ENCODE measurements around the gene PLA2G12A. TPM values are rescaled to one million over a fixed set of nuclear protein-coding genes. Genes with fewer than 3 reads are reported as not detected.
A peak's percentile ranks its signal among the peaks of the same experiment; 100 is the strongest.

PLA2G12A gene
- total RNA-seq, 2 donors from 2014 or later: 11.9 to 14.4 TPM

DNA sequence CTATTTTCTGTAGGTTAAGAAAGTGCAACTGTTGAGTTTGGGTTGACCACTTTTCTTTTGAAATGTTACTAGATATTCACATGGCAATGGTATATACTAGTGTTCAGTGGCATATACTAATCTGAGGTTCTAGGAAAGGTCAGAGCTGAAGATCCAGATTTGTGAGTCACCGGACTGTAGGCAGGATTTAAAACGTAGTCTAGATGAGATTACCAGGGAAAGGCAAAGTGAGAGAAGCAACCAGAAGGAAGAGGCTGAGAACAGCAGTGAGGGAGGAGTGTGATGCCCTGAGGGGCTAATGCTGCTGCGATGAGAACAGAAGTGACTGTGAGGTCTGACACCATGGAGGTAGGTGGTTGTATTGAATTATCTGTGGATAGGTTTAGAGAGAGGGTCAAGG lies 9.7 kb upstream of the PLA2G12A start:
- Mint-ChIP-seq H3K4me1 (ENCODE audit: low read depth in 2 of 2) (no peaks in the 10 kb centered on the region), H3K4me3 (no peak overlapping the region), H3K27me3 (peaks cover 17 to 25% of the 10 kb centered on the region in 2 donors), H3K9me3 (no peaks in the 10 kb centered on the region), H3K36me3 (no peaks in the 10 kb centered on the region), H3K27ac (no peak overlapping the region)
- no peak for ATAC-seq
- DNase-seq (ENCODE audit: low spot score): no peak

- no peak overlapping the region for H3K4me3 Mint-ChIP-seq
- DNase-seq (ENCODE audit: low spot score): no peak
- H3K36me3 Mint-ChIP-seq: no peaks in the 10 kb centered on the region
- H3K27me3 Mint-ChIP-seq: peaks cover 22 to 25% of the 10 kb centered on the region in 2 donors
- ATAC-seq: no peak
- H3K4me1 Mint-ChIP-seq (ENCODE audit: low read depth in 2 of 2): no peaks in the 10 kb centered on the region
- no peak overlapping the region for H3K27ac Mint-ChIP-seq
- H3K9me3 Mint-ChIP-seq: no peaks in the 10 kb centered on the region
Measured at GRCh38 chr4:109738104-109738872, 8.4 kb upstream of the PLA2G12A start.

GRCh38 chr4:109735566-109736365 lies 5.9 kb upstream of the PLA2G12A start:
- H3K4me1 Mint-ChIP-seq (ENCODE audit: low read depth in 2 of 2): no peaks in the 10 kb centered on the region
- H3K4me3 Mint-ChIP-seq: no peak overlapping the region
- ATAC-seq (no peak), DNase-seq (ENCODE audit: low spot score) (no peak)
- no peaks in the 10 kb centered on the region for H3K36me3 Mint-ChIP-seq
- no peaks in the 10 kb centered on the region for H3K9me3 Mint-ChIP-seq
- H3K27me3 Mint-ChIP-seq: peaks cover 24 to 25% of the 10 kb centered on the region in 2 donors
- H3K27ac Mint-ChIP-seq: no peak overlapping the region

DNA sequence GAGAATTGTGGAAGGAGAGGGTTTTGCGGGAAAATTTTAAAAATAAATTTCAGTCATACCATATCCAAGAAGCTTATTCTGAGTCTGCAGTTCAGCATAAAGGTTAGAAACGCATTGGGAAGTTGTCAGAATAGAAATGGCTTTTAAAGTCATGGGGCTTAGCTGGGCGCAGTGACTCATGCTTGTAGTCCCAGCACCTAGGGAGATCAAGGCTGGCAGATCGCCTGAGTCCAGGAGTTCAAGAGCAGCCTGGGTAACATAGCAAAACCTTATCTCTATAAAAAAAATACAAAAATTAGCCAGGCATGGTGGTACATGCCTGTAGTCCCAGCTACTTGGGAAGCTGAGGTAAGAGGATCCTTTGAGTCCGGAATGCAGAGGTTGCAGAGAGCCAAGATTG lies 3.9 kb upstream of the PLA2G12A start:
- no peak for ATAC-seq
- H3K36me3 Mint-ChIP-seq: no peaks in the 10 kb centered on the region
- H3K4me3 Mint-ChIP-seq: no peak overlapping the region
- H3K27ac Mint-ChIP-seq: no peak overlapping the region
- peaks cover 12 to 15% of the 10 kb centered on the region in 2 donors for H3K27me3 Mint-ChIP-seq
- peaks cover 0 to 2% of the 10 kb centered on the region in 2 donors for H3K4me1 Mint-ChIP-seq (ENCODE audit: low read depth in 2 of 2)
- no peak for DNase-seq (ENCODE audit: low spot score)
- no peaks in the 10 kb centered on the region for H3K9me3 Mint-ChIP-seq

DNA sequence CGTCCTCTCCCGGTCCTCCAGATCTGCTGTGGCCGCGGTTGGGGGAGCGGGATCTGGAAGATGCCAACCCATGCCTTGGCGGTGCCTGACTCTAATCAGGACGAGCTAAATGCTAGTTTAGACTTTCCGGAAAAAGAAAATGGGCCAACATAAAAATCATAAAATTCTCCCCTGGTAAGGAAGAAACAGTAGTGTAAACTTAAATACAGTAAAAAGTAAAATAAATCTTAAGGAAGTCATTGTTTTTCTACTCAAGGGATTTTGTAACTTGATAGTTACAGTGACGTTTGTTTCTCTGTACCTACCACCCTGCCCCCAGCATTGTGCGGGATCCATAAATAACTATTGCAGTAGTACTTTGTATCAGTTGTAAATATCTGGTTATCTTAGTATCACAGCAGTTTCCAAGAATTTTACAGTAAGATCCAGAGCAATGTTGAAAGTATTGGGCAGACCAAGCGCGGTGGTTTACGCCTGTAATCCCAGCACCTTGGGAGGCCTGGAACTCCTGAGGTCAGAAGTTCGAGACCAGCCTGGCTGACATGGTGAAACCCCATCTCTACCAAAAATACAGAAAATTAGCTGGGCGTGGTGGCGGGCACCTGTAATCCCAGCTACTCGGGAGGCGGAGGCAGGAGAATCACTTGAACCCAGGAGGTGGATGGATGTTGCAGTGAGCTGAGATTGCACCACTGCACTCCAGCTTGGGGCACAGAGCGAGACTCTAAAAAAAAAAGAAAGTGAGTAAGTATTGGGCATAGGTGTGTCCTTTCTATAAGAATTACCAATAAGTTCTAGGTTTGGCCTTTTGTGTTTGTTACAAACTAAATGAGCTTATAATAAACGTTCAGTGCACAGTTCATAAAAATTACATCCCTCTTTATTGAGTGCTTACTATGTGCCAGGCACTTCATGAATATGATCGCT lies 1.0 kb upstream of the PLA2G12A start:
- DNase-seq (ENCODE audit: low spot score) (no peak), ATAC-seq (no peak)
- Mint-ChIP-seq H3K9me3 (no peaks in the 10 kb centered on the region), H3K4me1 (ENCODE audit: low read depth in 2 of 2) (peaks cover 5 to 13% of the 10 kb centered on the region in 2 donors), H3K4me3 (peak overlapping the region; percentile 79), H3K27ac (peak overlapping the region; percentile 27 to 52), H3K36me3 (peaks cover 8% of the 10 kb centered on the region), H3K27me3 (peaks cover 0 to 7% of the 10 kb centered on the region in 2 donors)

- peak overlapping the region; percentile 79 for H3K4me3 Mint-ChIP-seq
Measured at GRCh38 chr4:109729117-109729717, 653 bp downstream of the PLA2G12A start.

DNA sequence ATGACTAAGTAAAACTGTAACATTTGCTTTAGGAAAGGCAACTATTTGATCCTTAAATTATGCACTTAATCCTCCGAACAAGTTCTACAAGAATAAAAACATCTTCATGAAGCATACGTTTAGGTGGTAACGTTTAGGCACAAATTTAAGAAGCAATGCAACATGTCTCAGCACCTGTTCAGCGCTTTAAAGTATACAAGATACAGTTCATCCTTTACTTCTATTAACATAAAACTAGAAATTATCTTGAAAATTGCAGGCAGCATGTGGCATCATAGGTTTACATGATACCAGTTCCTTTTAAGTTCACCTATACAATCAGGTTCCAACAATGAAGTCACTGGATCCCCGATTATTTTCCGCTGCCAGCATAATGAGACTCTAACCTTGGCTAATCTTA lies 1.5 kb downstream of the PLA2G12A start:
- Mint-ChIP-seq H3K27ac (no peak overlapping the region), H3K9me3 (no peaks in the 10 kb centered on the region), H3K36me3 (peaks cover 8% of the 10 kb centered on the region), H3K27me3 (peaks cover 0 to 3% of the 10 kb centered on the region in 2 donors), H3K4me3 (peak overlapping the region; percentile 79), H3K4me1 (ENCODE audit: low read depth in 2 of 2) (peaks cover 5 to 13% of the 10 kb centered on the region in 2 donors)
- DNase-seq (ENCODE audit: low spot score) (no peak), ATAC-seq (no peak)

More at GRCh38 chr4:109729117-109729717, 653 bp downstream of the PLA2G12A start:
- DNase-seq (ENCODE audit: low spot score) (no peak), ATAC-seq (no peak)
- Mint-ChIP-seq H3K4me1 (ENCODE audit: low read depth in 2 of 2) (peaks cover 5 to 13% of the 10 kb centered on the region in 2 donors), H3K36me3 (peaks cover 8% of the 10 kb centered on the region), H3K9me3 (no peaks in the 10 kb centered on the region), H3K27ac (peak overlapping the region in 1 of 2 donors; percentile 21), H3K27me3 (peaks cover 0 to 6% of the 10 kb centered on the region in 2 donors)

DNA sequence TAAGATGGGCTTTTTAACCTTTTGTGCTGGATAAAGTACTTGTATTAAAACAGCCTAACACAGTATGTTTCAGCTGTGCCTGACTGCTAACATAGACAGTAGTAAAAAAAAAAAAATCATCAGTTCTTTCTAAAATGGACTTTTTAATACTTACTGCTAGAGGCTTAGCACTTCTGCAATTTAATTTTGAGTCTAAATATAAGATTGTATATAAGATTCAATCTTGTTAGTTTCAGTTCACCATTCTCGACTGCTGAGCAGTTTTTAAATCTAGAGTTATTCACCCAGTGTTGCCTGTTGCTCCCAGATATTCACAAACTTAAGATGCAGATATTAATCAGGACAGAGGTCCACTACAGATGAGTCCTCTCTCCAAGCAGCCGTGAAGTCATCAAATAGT lies 6.8 kb downstream of the PLA2G12A start:
- Mint-ChIP-seq H3K27ac (no peak overlapping the region), H3K4me3 (no peak overlapping the region), H3K27me3 (no peaks in the 10 kb centered on the region), H3K9me3 (no peaks in the 10 kb centered on the region), H3K4me1 (ENCODE audit: low read depth in 2 of 2) (peaks cover 4 to 7% of the 10 kb centered on the region in 2 donors), H3K36me3 (peaks cover 8% of the 10 kb centered on the region)
- no peak for ATAC-seq
- no peak for DNase-seq (ENCODE audit: low spot score)

DNA sequence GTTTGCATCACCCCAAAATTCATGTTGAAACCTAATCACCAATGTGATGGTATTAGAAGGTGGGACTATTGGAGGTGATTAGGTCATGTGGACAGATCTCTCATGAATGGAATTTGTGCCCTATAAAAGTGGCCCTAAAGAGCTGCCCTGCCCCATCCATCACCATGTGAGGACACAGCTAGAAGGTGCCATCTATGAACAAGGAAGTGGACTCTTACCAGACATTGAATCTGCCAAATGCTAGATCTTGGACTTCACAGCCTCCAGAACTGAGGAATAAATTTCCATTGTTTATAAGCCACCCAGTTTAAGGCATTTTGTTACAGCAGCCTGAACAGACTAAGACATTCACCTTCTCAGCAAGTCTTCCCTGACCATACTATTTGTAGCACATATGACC lies 7.5 kb downstream of the PLA2G12A start:
- Mint-ChIP-seq H3K27me3 (no peaks in the 10 kb centered on the region), H3K4me1 (ENCODE audit: low read depth in 2 of 2) (peaks cover 0 to 3% of the 10 kb centered on the region in 2 donors), H3K27ac (no peak overlapping the region), H3K4me3 (no peak overlapping the region), H3K36me3 (peaks cover 8% of the 10 kb centered on the region), H3K9me3 (no peaks in the 10 kb centered on the region)
- DNase-seq (ENCODE audit: low spot score): no peak
- ATAC-seq: no peak

DNA sequence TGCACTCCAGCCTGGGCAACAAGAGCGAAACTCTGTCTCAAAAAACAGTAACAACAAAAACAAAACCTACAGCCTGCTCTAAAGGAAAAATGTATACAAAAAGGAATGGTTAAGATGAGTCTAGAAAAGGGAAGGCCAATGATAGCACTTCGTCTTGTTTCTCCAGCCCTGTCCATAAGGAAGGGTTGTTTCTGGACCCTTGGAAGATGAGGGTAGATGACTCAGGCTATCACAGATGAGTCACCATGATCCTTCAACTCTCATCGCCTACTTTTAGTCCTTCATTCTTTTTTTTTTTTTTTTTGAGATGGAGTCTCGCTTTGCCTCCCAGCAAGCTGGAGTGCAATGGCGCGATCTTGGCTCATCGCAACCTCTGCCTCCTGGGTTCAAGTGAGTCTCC lies 8.8 kb downstream of the PLA2G12A start:
- H3K4me3 Mint-ChIP-seq: no peak overlapping the region
- H3K36me3 Mint-ChIP-seq: peaks cover 2% of the 10 kb centered on the region
- H3K4me1 Mint-ChIP-seq (ENCODE audit: low read depth in 2 of 2): peaks cover 0 to 3% of the 10 kb centered on the region in 2 donors
- H3K27me3 Mint-ChIP-seq: no peaks in the 10 kb centered on the region
- no peak overlapping the region for H3K27ac Mint-ChIP-seq
- DNase-seq (ENCODE audit: low spot score) (no peak), ATAC-seq (no peak)
- no peaks in the 10 kb centered on the region for H3K9me3 Mint-ChIP-seq

- H3K27ac Mint-ChIP-seq: no peak overlapping the region
- no peaks in the 10 kb centered on the region for H3K27me3 Mint-ChIP-seq
- H3K36me3 Mint-ChIP-seq: no peaks in the 10 kb centered on the region
- ATAC-seq (no peak), DNase-seq (ENCODE audit: low spot score) (no peak)
- no peak overlapping the region for H3K4me3 Mint-ChIP-seq
- no peaks in the 10 kb centered on the region for H3K9me3 Mint-ChIP-seq
- H3K4me1 Mint-ChIP-seq (ENCODE audit: low read depth in 2 of 2): peaks cover 0 to 3% of the 10 kb centered on the region in 2 donors
Measured at GRCh38 chr4:109719604-109720003, 10.3 kb downstream of the PLA2G12A start.

- Mint-ChIP-seq H3K9me3 (no peaks in the 10 kb centered on the region), H3K4me3 (no peak overlapping the region), H3K27me3 (no peaks in the 10 kb centered on the region), H3K36me3 (no peaks in the 10 kb centered on the region), H3K27ac (no peak overlapping the region), H3K4me1 (ENCODE audit: low read depth in 2 of 2) (peaks cover 0 to 3% of the 10 kb centered on the region in 2 donors)
- DNase-seq (ENCODE audit: low spot score) (no peak), ATAC-seq (no peak)
Measured at GRCh38 chr4:109718759-109719158, 11.1 kb downstream of the PLA2G12A start.

- Mint-ChIP-seq H3K27me3 (no peaks in the 10 kb centered on the region), H3K9me3 (no peaks in the 10 kb centered on the region), H3K27ac (no peak overlapping the region), H3K4me1 (ENCODE audit: low read depth in 2 of 2) (no peaks in the 10 kb centered on the region), H3K36me3 (no peaks in the 10 kb centered on the region), H3K4me3 (no peak overlapping the region)
- no peak for DNase-seq (ENCODE audit: low spot score)
- ATAC-seq: no peak
Measured at GRCh38 chr4:109713500-109713899, 16.4 kb downstream of the PLA2G12A start.

Data from natural killer cell treated with Interleukin-12 subunit alpha and Interleukin-12 subunit beta and Interleukin-15 and Interleukin-18, amount 100 ng/mL, for 72 hours (primary cell).